Measurements from ENCODE around the gene GSTM5. TPM values are rescaled to one million over a fixed set of nuclear protein-coding genes. Genes with fewer than 3 reads are reported as not detected.

The GSTM5 gene
- total and polyA plus RNA-seq, 2 of the 8 experiments (the other 6 are each of a cell fraction or from before 2014, with no cell fraction given): 0.24 to 0.89 TPM

DNA sequence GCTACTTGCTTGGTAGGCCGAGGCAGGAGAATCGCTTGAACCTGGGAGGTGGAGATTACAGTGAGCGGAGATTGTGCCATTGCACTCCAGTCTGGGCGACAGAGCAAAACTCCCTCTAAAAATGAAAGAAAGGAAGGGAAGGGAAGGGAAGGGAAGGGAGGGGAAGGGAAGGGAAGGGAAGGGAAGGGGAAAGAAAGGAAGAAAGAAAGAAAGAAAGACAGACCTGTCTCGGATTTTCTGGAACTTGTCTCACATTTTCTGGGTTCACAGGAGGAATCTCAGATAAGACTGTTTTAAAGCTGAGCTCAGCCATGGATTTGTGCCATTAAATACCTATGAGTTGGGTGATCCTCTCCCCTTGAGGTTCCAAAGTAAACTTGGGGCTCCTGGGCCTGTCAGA, 12.9 kb downstream of the GSTM5 start:
- Histone ChIP-seq H3K9me3 (ENCODE audit: insufficient read depth in 2 of 2, low read depth in 1 of 2, low read length in 1 of 2) (peaks cover 7% of the 10 kb centered on the region in 2 experiments), H3K56ac (replicated peaks; ENCODE audit: insufficient read length, low read depth, low read length) (no peak overlapping the region), H3K79me1 (ENCODE audit: low read depth, low read length) (no peaks in the 10 kb centered on the region), H3K27ac (ENCODE audit: low read depth, low read length) (no peak overlapping the region), H4K91ac (replicated peaks; ENCODE audit: insufficient read length, low read length) (no peak overlapping the region), H3K23me2 (ENCODE audit: low read depth, low read length) (no peaks in the 10 kb centered on the region), H4K8ac (ENCODE audit: extremely low read depth, insufficient read depth, low read length) (no peak overlapping the region), H3K79me2 (ENCODE audit: control insufficient read depth in 1 of 2, insufficient read depth in 2 of 2, low read length in 2 of 2) (no peaks in the 10 kb centered on the region), H2BK15ac (ENCODE audit: low read length) (no peak overlapping the region), H3K27me3 (replicated peaks in 1 of 4; ENCODE audit: control insufficient read depth in 3 of 4, extremely low read depth in 1 of 4, insufficient read depth in 3 of 4, low read length in 3 of 4) (peaks cover 0 to 2% (median 0%) of the 10 kb centered on the region in 4 experiments; a peak in 1 of 7 replicates), H2AFZ (ENCODE audit: low read length) (no peak overlapping the region), H2AK5ac (ENCODE audit: low read depth, low read length) (no peak overlapping the region), H4K5ac (ENCODE audit: insufficient read length, low read depth, low read length) (no peak overlapping the region), H3K14ac (ENCODE audit: insufficient read length) (no peak overlapping the region), H2BK12ac (ENCODE audit: low read depth, low read length) (no peak overlapping the region), H3K9ac (replicated peaks in 1 of 4; ENCODE audit: extremely low read depth in 1 of 4, low read depth in 3 of 4, low read length in 3 of 4) (no peak overlapping the region), H3K4ac (replicated peaks; ENCODE audit: insufficient read length, low read depth, low read length) (no peak overlapping the region), H3K18ac (ENCODE audit: extremely low read depth, low read length) (no peak overlapping the region), H3K4me2 (ENCODE audit: insufficient read depth in 1 of 2, low read depth in 2 of 2, low read length in 2 of 2) (no peak overlapping the region), H3K4me3 (ENCODE audit: extremely low read depth in 1 of 4, insufficient read depth in 2 of 4, low read depth in 3 of 4, low read length in 4 of 4) (no peak overlapping the region), H3K23ac (ENCODE audit: insufficient read length) (no peak overlapping the region), H3K4me1 (replicated peaks in 1 of 4; ENCODE audit: control insufficient read depth in 3 of 4, insufficient read depth in 4 of 4, low read length in 3 of 4) (no peaks in the 10 kb centered on the region), H3K36me3 (ENCODE audit: control insufficient read depth in 2 of 4, insufficient read depth in 4 of 4, low read length in 3 of 4) (no peaks in the 10 kb centered on the region), H2BK120ac (replicated peaks; ENCODE audit: low read depth, low read length) (no peak overlapping the region), H4K20me1 (replicated peaks in 1 of 2; ENCODE audit: control insufficient read depth in 1 of 2, insufficient read depth in 2 of 2, low read length in 2 of 2) (no peaks in the 10 kb centered on the region), H2BK20ac (ENCODE audit: low read length) (no peak overlapping the region), H2BK5ac (ENCODE audit: low read depth, low read length) (no peak overlapping the region)
- CTCF ChIA-PET (ENCODE audit: partially characterized antibody): interaction anchor here (1.2 to 1.6 kb wide), 3 partner anchors 52 to 179 kb away, joined by 3 read pairs; no protein-coding TSS in a partner anchor
- FAIRE-seq (no peak), DNase-seq (ENCODE audit: low read depth in 1 of 2, low spot score in 2 of 2) (no peak)
- WGBS, 2 experiments (ENCODE audit: extremely low coverage in 1 of 2, insufficient coverage in 1 of 2, insufficient read length in 1 of 2, insufficient replicate concordance in 2 of 2, low coverage in 1 of 2, low lambda C conversion rate in 2 of 2, missing lambda C conversion rate in 1 of 2): 81% methylated on average over 4 of the region's 5 CpGs; no CpG with 5 or more reads in 1 of the 2 experiments
- POLR2A ChIA-PET (ENCODE audit: partially characterized antibody): no interaction called here
- TF ChIP-seq TBP (IDR thresholded peaks at IDR 0.05; ENCODE audit: low read depth, low read length): no peak

Measured in H1 (cell line).